Thyroid gland (tissue), 4 donors: ENCODE measurements around the gene TLR1.

Experiments
- POLR2A ChIP-seq, 2 donors: fragments of 450-650 bp; IDR thresholded peaks; one replicate each; pipeline ENCODE4 v1.6.1; 2017; ENCODE audit warnings: antibody characterized with exemption in 2 of 2, mild to moderate bottlenecking in 2 of 2, moderate library complexity in 1 of 2
- TF ChIP-seq, protein P1 (sequence below), 6 experiments: fragments of 200-600 bp in 3 of 6; fragments of 450-650 bp in 3 of 6; sonication (generic) in 3 of 6; IDR thresholded peaks; one replicate each; pipeline ENCODE4 v1.5.1; 2016 to 2019; ENCODE audit warnings: antibody characterized with exemption in 6 of 6, mild to moderate bottlenecking in 2 of 6, inconsistent platforms in 1 of 6, moderate library complexity in 1 of 6

DNA sequence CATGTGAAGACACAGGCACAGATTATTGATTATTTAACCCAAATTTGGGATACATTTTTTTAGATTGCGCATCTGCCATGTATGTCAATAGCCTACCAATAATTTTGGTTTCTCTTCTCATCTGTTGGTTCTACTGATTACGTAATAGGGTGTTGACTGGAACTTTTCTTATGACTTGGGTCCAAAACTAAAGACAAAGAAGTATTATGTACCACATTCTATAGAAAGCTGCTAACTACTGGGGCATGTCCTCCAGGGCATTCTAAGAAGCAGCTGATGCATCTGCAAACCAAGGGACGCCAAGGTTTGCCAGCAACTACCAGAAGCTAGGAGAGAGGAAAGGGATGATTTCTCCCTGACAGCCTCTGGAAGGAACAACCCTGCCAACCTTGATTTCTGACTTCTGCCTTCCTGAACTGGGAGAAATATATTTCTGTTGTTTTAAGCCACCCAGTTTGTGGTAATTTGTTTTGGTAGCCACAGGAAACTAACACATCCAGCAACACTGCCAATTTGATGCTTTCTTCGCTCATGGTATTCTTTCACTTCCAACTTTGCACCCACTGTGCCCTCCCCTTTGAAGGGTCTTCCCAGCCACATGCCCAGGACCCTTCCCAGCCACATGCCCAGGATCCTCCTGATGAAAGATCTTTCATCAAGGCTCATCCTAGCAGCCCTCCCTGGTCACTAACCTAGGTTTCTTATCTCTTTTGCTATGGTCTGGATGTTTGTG, 15.9 kb upstream of the TLR1 start:
- TF ChIP-seq, protein P1, sequence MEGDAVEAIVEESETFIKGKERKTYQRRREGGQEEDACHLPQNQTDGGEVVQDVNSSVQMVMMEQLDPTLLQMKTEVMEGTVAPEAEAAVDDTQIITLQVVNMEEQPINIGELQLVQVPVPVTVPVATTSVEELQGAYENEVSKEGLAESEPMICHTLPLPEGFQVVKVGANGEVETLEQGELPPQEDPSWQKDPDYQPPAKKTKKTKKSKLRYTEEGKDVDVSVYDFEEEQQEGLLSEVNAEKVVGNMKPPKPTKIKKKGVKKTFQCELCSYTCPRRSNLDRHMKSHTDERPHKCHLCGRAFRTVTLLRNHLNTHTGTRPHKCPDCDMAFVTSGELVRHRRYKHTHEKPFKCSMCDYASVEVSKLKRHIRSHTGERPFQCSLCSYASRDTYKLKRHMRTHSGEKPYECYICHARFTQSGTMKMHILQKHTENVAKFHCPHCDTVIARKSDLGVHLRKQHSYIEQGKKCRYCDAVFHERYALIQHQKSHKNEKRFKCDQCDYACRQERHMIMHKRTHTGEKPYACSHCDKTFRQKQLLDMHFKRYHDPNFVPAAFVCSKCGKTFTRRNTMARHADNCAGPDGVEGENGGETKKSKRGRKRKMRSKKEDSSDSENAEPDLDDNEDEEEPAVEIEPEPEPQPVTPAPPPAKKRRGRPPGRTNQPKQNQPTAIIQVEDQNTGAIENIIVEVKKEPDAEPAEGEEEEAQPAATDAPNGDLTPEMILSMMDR (IDR thresholded peaks at IDR 0.05) = no peak
- TF ChIP-seq POLR2A (IDR thresholded peaks at IDR 0.05) = no peak
